Liver (tissue), 3 donors: ENCODE data around the gene TRIM67.

ENCODE experiments used
- CTCF ChIP-seq: fragments of 150-350 bp; IDR thresholded peaks from 2 replicates; pipeline ENCODE4 v1.5.1; 2017; ENCODE audit warnings: improper control_type of control experiment, low read depth, low read length; ENCODE audit not compliant: missing input control
- EGR1 ChIP-seq, 2 donors: IDR thresholded peaks; 2 replicates each; pipeline ENCODE4 v1.6.1; 2016 to 2018; ENCODE audit warnings: antibody characterized with exemption in 2 of 2, low read depth in 2 of 2
- FOXA1 ChIP-seq: IDR thresholded peaks from 2 replicates; pipeline ENCODE4 v1.6.1; 2016; ENCODE audit warnings: antibody characterized with exemption
- GABPA ChIP-seq, 2 donors: IDR thresholded peaks in 1 of 2; conservative IDR thresholded peaks in 1 of 2; 2 replicates each; pipeline ENCODE4 v1.6.1; 2016; ENCODE audit warnings: antibody characterized with exemption in 2 of 2, mild to moderate bottlenecking in 1 of 2, moderate library complexity in 1 of 2
- JUND ChIP-seq, 2 donors: IDR thresholded peaks; 2 replicates each; pipeline ENCODE4 v1.6.1; 2016; ENCODE audit warnings: antibody characterized with exemption in 2 of 2
- MAX ChIP-seq: IDR thresholded peaks from 2 replicates; pipeline ENCODE4 v1.6.1; 2016; ENCODE audit warnings: antibody characterized with exemption
- RAD21 ChIP-seq, 2 donors: IDR thresholded peaks; 2 replicates each; pipeline ENCODE4 v1.6.1; 2016; ENCODE audit warnings: antibody characterized with exemption in 2 of 2, mild to moderate bottlenecking in 2 of 2
- REST ChIP-seq: IDR thresholded peaks from 2 replicates; pipeline ENCODE4 v1.6.1; 2016; ENCODE audit warnings: antibody characterized with exemption, mild to moderate bottlenecking
- TAF1 ChIP-seq: conservative IDR thresholded peaks from 2 replicates; pipeline ENCODE4 v1.6.1; 2016; ENCODE audit warnings: antibody characterized with exemption, mild to moderate bottlenecking
- YY1 ChIP-seq: IDR thresholded peaks from 2 replicates; pipeline ENCODE4 v1.6.1; 2016; ENCODE audit warnings: antibody characterized with exemption, mild to moderate bottlenecking
- ZBTB33 ChIP-seq: IDR thresholded peaks from 2 replicates; pipeline ENCODE4 v1.6.1; 2016; ENCODE audit warnings: antibody characterized with exemption
- donor health status: healthy.
- donor health status: healthy.

- TF ChIP-seq CTCF (no peak), REST (no peak), MAX (no peak), EGR1 (IDR thresholded peaks at IDR 0.05; ENCODE audit: low read depth in 2 of 2) (no peak), RAD21 (IDR thresholded peaks at IDR 0.05) (no peak), JUND (IDR thresholded peaks at IDR 0.05) (no peak), GABPA (IDR thresholded peaks at IDR 0.05 in 1 of 2, conservative IDR thresholded peaks at IDR 0.05 in 1 of 2) (no peak), FOXA1 (no peak), ZBTB33 (no peak), YY1 (no peak), TAF1 (no peak)
Measured at GRCh38 chr1:231138236-231138635, 23.6 kb upstream of the TRIM67 start.
